Common myeloid progenitor, CD34-positive (primary cell): Measurements from ENCODE around the gene RTP2.
"Not testable (repeated sequence)": the region's sequence is repeated elsewhere in the genome, so short reads cannot be mapped to it uniquely, and the experiment has no call there.

Experiments used
- CTCF ChIA-PET: fragments of 350-600 bp; sonication (Branson Sonifier 250); formaldehyde crosslinking; loops from one replicate; lab custom pipeline; 2021; ENCODE audit warnings: antibody characterized with exemption; lab: Charles Lee
- POLR2A ChIA-PET: fragments of 350-600 bp; sonication (Branson Sonifier 250); formaldehyde crosslinking; loops from one replicate; lab custom pipeline; 2021; ENCODE audit warnings: antibody characterized with exemption; lab: Charles Lee
- DNase-seq, 3 donors: peaks; one replicate each; pipeline versions ENCODE4 v3.0.0 to v3.0.0-alpha.2; 2013
- H3K27ac ChIP-seq, 2 experiments: 1 replicate in 1 of 2; 2 replicates in 1 of 2; pipeline ENCODE4 v1.7.0; 2013; ENCODE audit warnings: inconsistent platforms in 2 of 2, low read length in 2 of 2, mild to moderate bottlenecking in 2 of 2, low read depth in 1 of 2, moderate library complexity in 1 of 2; ENCODE audit not compliant: severe bottlenecking in 2 of 2, insufficient read depth in 1 of 2, poor library complexity in 1 of 2
- H3K27me3 ChIP-seq, 5 experiments: replicated peaks in 2 of 5; 1 replicate in 3 of 5; 2 replicates in 2 of 5; pipeline versions ENCODE4 v1.6.1 to v1.7.0; 2013; ENCODE audit warnings: low read length in 4 of 5, mild to moderate bottlenecking in 2 of 5, moderate library complexity in 2 of 5, inconsistent platforms in 1 of 5; ENCODE audit not compliant: insufficient read depth in 5 of 5, control insufficient read depth in 4 of 5
- H3K36me3 ChIP-seq, 4 experiments: 1 replicate in 2 of 4; 2 replicates in 2 of 4; pipeline versions ENCODE4 v1.6.1 to v1.7.0; 2013; ENCODE audit warnings: low read length in 3 of 4, control low read depth in 1 of 4, mild to moderate bottlenecking in 1 of 4; ENCODE audit not compliant: control insufficient read depth in 4 of 4, insufficient read depth in 4 of 4
- H3K4me1 ChIP-seq, 4 experiments: 1 replicate in 3 of 4; 2 replicates in 1 of 4; pipeline versions ENCODE4 v1.6.1 to v1.7.1; 2013; ENCODE audit warnings: low read length in 3 of 4, mild to moderate bottlenecking in 3 of 4, control low read depth in 1 of 4, inconsistent platforms in 1 of 4, moderate library complexity in 1 of 4; ENCODE audit not compliant: control insufficient read depth in 4 of 4, insufficient read depth in 4 of 4; ENCODE audit errors: control extremely low read depth in 1 of 4
- H3K4me3 ChIP-seq, 7 experiments: 1 replicate in 4 of 7; 2 replicates in 3 of 7; pipeline versions ENCODE4 v1.5.1 to v1.7.0; 2013; ENCODE audit warnings: mild to moderate bottlenecking in 7 of 7, low read length in 6 of 7, moderate library complexity in 6 of 7, inconsistent platforms in 2 of 7, low read depth in 2 of 7, control low read depth in 1 of 7; ENCODE audit not compliant: insufficient read depth in 4 of 7, control insufficient read depth in 1 of 7; ENCODE audit errors: extremely low read depth in 1 of 7
- H3K9me3 ChIP-seq, 5 experiments: 1 replicate in 4 of 5; 2 replicates in 1 of 5; pipeline versions ENCODE4 v1.6.1 to v1.7.1; 2013; ENCODE audit warnings: low read length in 4 of 5, mild to moderate bottlenecking in 2 of 5, inconsistent platforms in 1 of 5, low read depth in 1 of 5, moderate library complexity in 1 of 5; ENCODE audit not compliant: control insufficient read depth in 4 of 5, insufficient read depth in 2 of 5; ENCODE audit errors: control extremely low read depth in 1 of 5
- WGBS: methylation state at CpG from one replicate; pipeline ENCODE4 v1.1.5; 2013; ENCODE audit not compliant: insufficient coverage; 5-methylcytosine and 5-hydroxymethylcytosine counted together

RTP2 gene

DNA sequence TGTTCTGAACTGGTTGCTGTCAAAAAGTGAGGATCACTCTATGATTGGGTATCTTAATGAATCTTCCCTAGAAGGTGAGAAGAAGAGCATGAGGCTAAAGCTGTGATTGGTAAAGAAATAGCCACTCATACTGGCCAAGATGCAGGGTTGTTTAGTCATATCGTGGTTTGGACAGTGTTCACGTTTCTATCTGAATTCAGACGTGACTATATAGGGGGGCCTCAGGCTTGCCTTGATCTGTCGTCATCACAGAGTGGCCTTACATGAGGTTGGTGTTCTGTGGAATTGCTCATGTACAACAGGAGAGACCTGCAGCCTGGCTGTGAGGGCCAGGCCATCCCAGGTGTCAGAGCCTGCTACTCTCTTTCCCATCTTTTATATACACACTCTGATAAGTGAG lies 12.4 kb downstream of the RTP2 start:
- WGBS, result 78% methylated on average over 4 of the region's 4 CpGs

DNA sequence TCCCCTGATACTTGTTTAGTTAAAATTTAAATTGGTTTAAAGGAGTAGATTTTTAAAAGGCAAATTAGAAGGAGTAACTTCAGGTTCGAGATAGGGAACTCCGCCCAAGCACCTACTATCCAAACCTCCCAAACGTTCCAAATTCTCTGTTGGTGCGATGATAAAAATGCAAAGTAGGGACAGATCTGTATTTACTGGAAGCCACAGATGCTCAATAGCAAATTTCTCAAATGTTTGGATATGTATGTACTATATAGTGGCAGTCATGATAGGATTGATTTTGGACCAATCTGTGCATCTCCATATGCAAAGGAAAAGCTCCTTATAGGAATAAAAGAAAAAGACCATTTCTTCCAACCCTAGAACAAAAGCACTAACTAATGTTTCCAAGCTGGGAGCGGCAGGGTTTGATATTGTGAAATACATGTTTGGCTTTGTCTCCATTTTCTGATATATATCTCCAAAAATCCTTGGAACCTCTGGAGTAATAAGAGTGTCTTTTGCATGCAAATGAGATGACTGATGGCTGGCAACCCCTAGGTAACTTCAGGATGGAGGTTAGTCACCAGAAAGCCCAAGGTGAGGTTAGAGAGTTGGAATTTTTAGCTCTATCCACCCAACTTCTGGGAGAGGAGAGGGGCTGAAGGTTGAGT lies 15.6 kb downstream of the RTP2 start:
- Histone ChIP-seq H3K9me3 (peaks cover 0 to 10% (median 0%) of the 10 kb centered on the region in 5 experiments), H3K4me1 (no peaks in the 10 kb centered on the region), H3K27me3 (peaks cover 0 to 4% (median 3%) of the 10 kb centered on the region in 5 experiments), H3K36me3 (no peaks in the 10 kb centered on the region), H3K4me3 (no peak overlapping the region), H3K27ac (no peak overlapping the region)
- ChIA-PET CTCF (interaction anchor here (14.6 kb wide), 1 partner anchor 363 kb away, joined by 376 read pairs; no protein-coding TSS in a partner anchor), POLR2A (interaction anchor here (0.6 kb wide), 1 partner anchor 630 kb away, joined by 6 read pairs; no protein-coding TSS in a partner anchor)
- DNase-seq, result no peak
- WGBS, result no CpG with 5 or more reads among the region's 5 CpGs

More for the DNA sequence above, 12.4 kb downstream of the RTP2 start:
- H3K36me3 ChIP-seq, result no peaks in the 10 kb centered on the region
- H3K4me3 ChIP-seq, result no peak overlapping the region
- peaks cover 0 to 4% (median 3%) of the 10 kb centered on the region in 5 experiments for H3K27me3 ChIP-seq
- ChIA-PET POLR2A (no interaction called here), CTCF (interaction anchor here (0.8 to 2.7 kb wide), 3 partner anchors 11 to 14 kb away, joined by 3 to 15 read pairs (median 3); no protein-coding TSS in a partner anchor)
- no peak overlapping the region for H3K27ac ChIP-seq
- H3K9me3 ChIP-seq, result peaks cover 0 to 5% (median 0%) of the 10 kb centered on the region in 5 experiments
- no peaks in the 10 kb centered on the region for H3K4me1 ChIP-seq
- no peak for DNase-seq

DNA sequence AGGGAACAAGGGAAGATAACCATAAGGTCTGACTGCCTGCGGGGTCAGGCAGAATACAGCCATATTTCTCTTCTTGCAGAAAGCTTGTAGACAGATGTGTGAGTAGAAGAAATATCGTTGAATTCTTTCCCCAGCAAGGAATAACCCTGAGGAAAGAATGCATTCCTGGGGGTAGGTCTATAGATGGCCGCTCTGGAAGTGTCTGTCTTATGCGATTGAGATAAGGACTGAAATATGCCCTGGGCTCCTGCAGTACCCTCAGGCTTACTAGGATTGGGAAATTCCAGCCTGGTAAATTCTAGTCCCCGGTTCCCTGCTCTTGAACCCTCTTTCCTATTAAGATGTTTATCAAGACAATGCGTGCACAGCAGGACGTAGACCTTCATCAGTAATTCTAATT lies 16.4 kb downstream of the RTP2 start:
- H3K4me3 ChIP-seq, result no peak overlapping the region
- H3K9me3 ChIP-seq, result peaks cover 0 to 10% (median 0%) of the 10 kb centered on the region in 5 experiments
- CTCF ChIA-PET, result interaction anchor here (14.6 kb wide), 1 partner anchor 362 kb away, joined by 376 read pairs; no protein-coding TSS in a partner anchor
- H3K4me1 ChIP-seq, result no peaks in the 10 kb centered on the region
- POLR2A ChIA-PET, result no interaction called here
- H3K36me3 ChIP-seq, result no peaks in the 10 kb centered on the region
- no peak overlapping the region for H3K27ac ChIP-seq
- WGBS, result 86% methylated on average over 7 of the region's 7 CpGs
- H3K27me3 ChIP-seq, result peaks cover 0 to 4% (median 3%) of the 10 kb centered on the region in 5 experiments
- no peak for DNase-seq

DNA sequence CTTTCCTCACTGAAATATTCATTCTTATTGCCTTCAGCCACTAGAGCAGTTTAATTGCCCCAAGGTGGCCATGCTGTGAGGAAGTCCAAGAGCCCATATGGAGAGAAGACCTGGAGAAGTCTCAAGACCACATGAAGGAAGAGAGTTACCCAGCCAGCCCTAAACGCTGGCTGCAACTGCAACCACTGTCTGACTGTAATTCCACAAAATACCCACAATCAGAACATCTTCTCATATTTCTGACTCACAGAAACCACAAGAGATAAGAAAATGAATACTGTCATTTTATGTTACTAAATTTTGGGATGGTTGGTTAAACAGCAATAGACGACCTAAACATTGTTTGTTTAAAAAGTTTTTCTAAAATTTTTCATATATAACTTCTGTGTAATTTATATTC lies 17.5 kb downstream of the RTP2 start:
- Histone ChIP-seq H3K36me3 (no peaks in the 10 kb centered on the region), H3K4me3 (no peak overlapping the region), H3K27ac (no peak overlapping the region), H3K4me1 (no peaks in the 10 kb centered on the region), H3K9me3 (peaks cover 0 to 10% (median 0%) of the 10 kb centered on the region in 5 experiments), H3K27me3 (peaks cover 0 to 3% (median 3%) of the 10 kb centered on the region in 5 experiments)
- DNase-seq, result peak in 2 of 3 donors; percentile 30 to 34
- WGBS, result no CpG with 5 or more reads among the region's 2 CpGs
- CTCF ChIA-PET, result interaction anchor here (1.4 to 14.6 kb wide), 2 partner anchors 9 to 361 kb away, joined by 3 to 376 read pairs; no protein-coding TSS in a partner anchor
- POLR2A ChIA-PET, result no interaction called here

DNA sequence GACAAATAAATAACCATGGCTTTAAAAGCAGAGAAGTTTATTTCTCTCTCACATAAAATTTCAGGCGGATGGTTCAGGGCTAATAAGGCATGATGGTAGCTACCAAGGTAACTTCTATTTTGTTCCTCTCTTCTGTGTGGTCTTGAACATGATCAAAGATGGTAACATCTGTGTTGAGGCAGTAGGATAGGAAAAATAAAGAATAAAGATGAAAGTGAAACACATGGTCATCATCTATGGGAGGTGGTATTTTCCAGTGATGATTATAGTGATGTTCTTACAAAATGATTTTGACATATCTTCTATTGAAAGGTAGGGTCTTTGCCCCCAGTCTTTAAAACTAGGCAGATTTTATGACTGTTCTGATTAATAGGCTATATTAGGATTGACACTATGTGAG lies 17.9 kb downstream of the RTP2 start:
- Histone ChIP-seq H3K9me3 (peaks cover 0 to 10% (median 0%) of the 10 kb centered on the region in 5 experiments), H3K4me1 (no peaks in the 10 kb centered on the region), H3K27ac (no peak overlapping the region), H3K36me3 (no peaks in the 10 kb centered on the region), H3K4me3 (no peak overlapping the region), H3K27me3 (peaks cover 0 to 3% (median 1%) of the 10 kb centered on the region in 5 experiments)
- no CpG with 5 or more reads among the region's 1 CpG for WGBS
- POLR2A ChIA-PET, result no interaction called here
- no peak for DNase-seq
- CTCF ChIA-PET, result interaction anchor here (1.4 to 14.6 kb wide), 3 partner anchors 9 to 360 kb away, joined by 3 to 376 read pairs (median 43); partner anchors contain the start of gene SST

DNA sequence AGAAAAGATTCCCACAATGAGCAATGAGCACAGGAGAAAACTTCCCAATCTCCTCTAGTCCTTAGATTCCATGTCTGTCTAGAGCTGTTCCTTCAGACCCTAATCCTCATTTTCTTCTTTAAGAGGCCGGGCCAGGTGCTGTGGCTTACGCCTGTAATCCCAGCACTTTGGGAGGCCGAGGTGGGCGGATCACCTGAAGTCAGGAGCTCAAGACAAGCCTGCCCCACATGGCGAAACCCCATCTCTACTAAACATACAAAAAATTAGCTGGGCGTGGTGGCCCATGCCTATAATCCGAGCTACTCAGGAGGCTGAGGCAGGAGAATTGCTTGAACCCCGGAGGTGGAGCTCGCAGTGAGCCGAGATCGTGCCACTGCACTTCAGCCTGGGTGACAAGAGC lies 20.6 kb downstream of the RTP2 start:
- CTCF ChIA-PET, result interaction anchor here (0.8 to 14.6 kb wide), 11 partner anchors 11 to 463 kb away, joined by 3 to 376 read pairs (median 4); partner anchors contain the start of gene SST
- not testable (repeated sequence) for H3K4me3 ChIP-seq

More for the DNA sequence above, 20.6 kb downstream of the RTP2 start:
- H3K4me1 ChIP-seq, H3K36me3 ChIP-seq, H3K27me3 ChIP-seq, H3K27ac ChIP-seq, DNase-seq, POLR2A ChIA-PET: not testable (repeated sequence)
- peaks cover 0 to 10% (median 0%) of the 10 kb centered on the region in 5 experiments for H3K9me3 ChIP-seq
- 93% methylated on average over 5 of the region's 11 CpGs for WGBS
